CD4-positive, alpha-beta T cell (primary cell): ENCODE data around the gene RYR2. TPM values are rescaled to one million over a fixed set of nuclear protein-coding genes. Genes with fewer than 3 reads are reported as not detected.

Source experiments
- ATAC-seq: fragments of 200-7000 bp; cut with Tn5 transposase; one replicate; pipeline ENCODE4 v1.10.0; 2022; ENCODE audit warnings: mild to moderate bottlenecking; ENCODE audit not compliant: poor library complexity
- CTCF ChIA-PET: fragments of 350-600 bp; sonication (Branson Sonifier 250); formaldehyde crosslinking; loops from one replicate; lab custom pipeline; 2021; ENCODE audit warnings: antibody characterized with exemption, inconsistent platforms; lab: Charles Lee
- POLR2A ChIA-PET: fragments of 350-600 bp; sonication (Branson Sonifier 250); formaldehyde crosslinking; loops from one replicate; lab custom pipeline; 2021; ENCODE audit warnings: antibody characterized with exemption, inconsistent platforms; lab: Charles Lee
- DNase-seq, 14 experiments: peaks; one replicate each; pipeline ENCODE4 v3.0.0-alpha.2; 2013 to 2020; ENCODE audit warnings: mixed read lengths in 2 of 14
- H3K27ac ChIP-seq, 2 donors: one replicate each; pipeline versions ENCODE4 v1.5.1 to v1.7.0; 2013; ENCODE audit warnings: low read length in 2 of 2, low read depth in 1 of 2, mild to moderate bottlenecking in 1 of 2
- H3K27me3 ChIP-seq, 2 experiments: 1 replicate in 1 of 2; 2 replicates in 1 of 2; pipeline versions ENCODE4 v1.6.1 to v1.7.0; 2013; ENCODE audit warnings: low read length in 2 of 2, control low read depth in 1 of 2, mild to moderate bottlenecking in 1 of 2, moderate library complexity in 1 of 2; ENCODE audit not compliant: insufficient read depth in 2 of 2, control insufficient read depth in 1 of 2
- H3K36me3 ChIP-seq: one replicate; pipeline ENCODE4 v1.6.1; 2013; ENCODE audit warnings: low read length, control low read depth; ENCODE audit not compliant: insufficient read depth
- H3K4me1 ChIP-seq: one replicate; pipeline ENCODE4 v1.6.1; 2013; ENCODE audit warnings: low read length, control low read depth; ENCODE audit not compliant: insufficient read depth
- H3K4me3 ChIP-seq: one replicate; pipeline ENCODE4 v1.5.1; 2013; ENCODE audit warnings: mild to moderate bottlenecking, low read length, moderate library complexity
- H3K9me3 ChIP-seq, 2 experiments: 1 replicate in 1 of 2; 2 replicates in 1 of 2; pipeline versions ENCODE4 v1.6.1 to v1.7.0; 2013; ENCODE audit warnings: low read length in 2 of 2, mild to moderate bottlenecking in 2 of 2, control low read depth in 1 of 2, moderate library complexity in 1 of 2; ENCODE audit not compliant: control insufficient read depth in 1 of 2, insufficient read depth in 1 of 2
- H3K27ac Mint-ChIP-seq: one replicate; pipeline ENCODE4 v1.8.0; 2020; ENCODE audit warnings: mixed read lengths
- H3K27me3 Mint-ChIP-seq: one replicate; pipeline ENCODE4 v1.8.0; 2021; ENCODE audit warnings: mixed read lengths
- H3K36me3 Mint-ChIP-seq: one replicate; pipeline ENCODE4 v1.8.0; 2021; ENCODE audit warnings: low read depth, mixed read lengths
- H3K4me1 Mint-ChIP-seq: one replicate; pipeline ENCODE4 v1.8.0; 2021; ENCODE audit warnings: low read depth, mixed read lengths
- H3K4me3 Mint-ChIP-seq: one replicate; pipeline ENCODE4 v1.8.0; 2020; ENCODE audit warnings: mild to moderate bottlenecking, mixed read lengths
- H3K9me3 Mint-ChIP-seq: one replicate; pipeline ENCODE4 v1.8.0; 2020; ENCODE audit warnings: mixed read lengths
- CTCF ChIP-seq: fragments of 200-600 bp; IDR thresholded peaks from one replicate; pipeline ENCODE4 v1.8.0; 2022; ENCODE audit warnings: antibody characterized with exemption, mild to moderate bottlenecking
- intact Hi-C, 2 experiments: fragments of 100-400 bp; cut with DNase I in 1 of 2; cut with micrococcal nuclease in 1 of 2; formaldehyde crosslinking; loops; one replicate each; pipeline versions ENCODE4 v1.15.1 to v1.9.0; 2023 to 2025; cut with DNase I, micrococcal nuclease
- total RNA-seq, 174 experiments: library from RNA in 2 of 174; stranded (reverse) in 2 of 174; gene quantifications; one replicate each; pipeline ENCODE4 v1.2.3 and lab custom pipeline; 2021 to 2026

RYR2 gene
- total RNA-seq, 2 experiments from 2014 or later: not detected

- Histone ChIP-seq H3K4me1 (no peaks in the 10 kb centered on the region), H3K4me3 (no peak overlapping the region), H3K27me3 (no peaks in the 10 kb centered on the region), H3K27ac (no peak overlapping the region), H3K36me3 (no peaks in the 10 kb centered on the region), H3K9me3 (peaks cover 10 to 11% of the 10 kb centered on the region in 2 experiments)
- intact Hi-C loops: no loop called here
- no peak for DNase-seq
- no peaks in the 10 kb centered on the region for H3K36me3 Mint-ChIP-seq
- POLR2A ChIA-PET: no interaction called here
- no peaks in the 10 kb centered on the region for H3K27me3 Mint-ChIP-seq
- CTCF ChIA-PET: no interaction called here
- H3K9me3 Mint-ChIP-seq: peaks cover 24% of the 10 kb centered on the region
- no peak for TF ChIP-seq CTCF
- no peak overlapping the region for H3K4me3 Mint-ChIP-seq
- no peaks in the 10 kb centered on the region for H3K4me1 Mint-ChIP-seq
- H3K27ac Mint-ChIP-seq: no peak overlapping the region
- no peak for ATAC-seq
Observed at GRCh38 chr1:237134929-237135328, 92.9 kb downstream of the RYR2 start.

GRCh38 chr1:237138551-237138950 is 96.6 kb downstream of the RYR2 start:
- Histone ChIP-seq H3K36me3 (no peaks in the 10 kb centered on the region), H3K4me1 (no peaks in the 10 kb centered on the region), H3K4me3 (no peak overlapping the region), H3K27ac (no peak overlapping the region), H3K9me3 (peaks cover 4 to 6% of the 10 kb centered on the region in 2 experiments), H3K27me3 (no peaks in the 10 kb centered on the region)
- Mint-ChIP-seq H3K27ac (no peak overlapping the region), H3K27me3 (no peaks in the 10 kb centered on the region), H3K36me3 (no peaks in the 10 kb centered on the region), H3K4me3 (no peak overlapping the region), H3K4me1 (no peaks in the 10 kb centered on the region), H3K9me3 (peaks cover 2% of the 10 kb centered on the region)
- ChIA-PET CTCF (interaction anchor here (0.7 kb wide), 1 partner anchor 8 kb away, joined by 3 read pairs; no protein-coding TSS in a partner anchor), POLR2A (no interaction called here)
- intact Hi-C loops: no loop called here
- no peak for TF ChIP-seq CTCF
- DNase-seq (no peak), ATAC-seq (no peak)

- Histone ChIP-seq H3K4me3 (no peak overlapping the region), H3K27ac (no peak overlapping the region), H3K9me3 (peaks cover 3% of the 10 kb centered on the region in 2 experiments), H3K4me1 (no peaks in the 10 kb centered on the region), H3K27me3 (no peaks in the 10 kb centered on the region), H3K36me3 (no peaks in the 10 kb centered on the region)
- POLR2A ChIA-PET: no interaction called here
- Mint-ChIP-seq H3K4me3 (no peak overlapping the region), H3K4me1 (no peaks in the 10 kb centered on the region), H3K27ac (no peak overlapping the region), H3K9me3 (peaks cover 2% of the 10 kb centered on the region), H3K27me3 (no peaks in the 10 kb centered on the region), H3K36me3 (no peaks in the 10 kb centered on the region)
- CTCF ChIA-PET: no interaction called here
- DNase-seq (no peak), ATAC-seq (no peak)
- intact Hi-C loops: no loop called here
- TF ChIP-seq CTCF: no peak
Observed at GRCh38 chr1:237139732-237140131, 97.7 kb downstream of the RYR2 start.
